T-cell (primary cell): ENCODE measurements around the gene KDM5A. TPM values are rescaled to one million over a fixed set of nuclear protein-coding genes. Genes with fewer than 3 reads are reported as not detected.
"Not testable (repeated sequence)": the region's sequence is repeated elsewhere in the genome, so short reads cannot be mapped to it uniquely, and the experiment has no call there.

Experiments used
- ATAC-seq, 4 experiments: fragments of 200-7000 bp in 3 of 4; fragments of 150-1000 bp in 1 of 4; cut with Tn5 transposase; replicated peaks in 1 of 4; 1 replicate in 3 of 4; 2 replicates in 1 of 4; pipeline ENCODE4 v1.10.0; 2021; ENCODE audit warnings: moderate library complexity in 3 of 4, mild to moderate bottlenecking in 2 of 4, moderate number of reproducible peaks in 1 of 4
- CTCF ChIA-PET, 2 donors: fragments of 300-600 bp; sonication (Branson Sonifier 250); formaldehyde crosslinking; loops; one replicate each; lab custom pipeline; 2022; ENCODE audit warnings: antibody characterized with exemption in 2 of 2; lab: Charles Lee
- POLR2A ChIA-PET, 2 donors: fragments of 300-600 bp; sonication (Branson Sonifier 250); formaldehyde crosslinking; loops; one replicate each; lab custom pipeline; 2022; ENCODE audit warnings: antibody characterized with exemption in 2 of 2; lab: Charles Lee
- DNase-seq, 35 experiments: peaks; one replicate each; pipeline versions ENCODE4 v3.0.0 to v3.0.0-alpha.2; 2013 to 2023
- H3K27ac ChIP-seq: one replicate; pipeline ENCODE4 v1.5.1; 2013; ENCODE audit warnings: low read length
- H3K27me3 ChIP-seq, 2 experiments: replicated peaks in 1 of 2; 1 replicate in 1 of 2; 2 replicates in 1 of 2; pipeline versions ENCODE4 v1.6.1 to v1.7.0; 2013; ENCODE audit warnings: low read length in 1 of 2, mixed read lengths in 1 of 2; ENCODE audit not compliant: control insufficient read depth in 2 of 2, insufficient read depth in 2 of 2; ENCODE audit errors: extremely low read depth in 1 of 2
- H3K36me3 ChIP-seq, 2 donors: 1 replicate in 1 of 2; 2 replicates in 1 of 2; pipeline versions ENCODE4 v1.6.1 to v1.7.0; 2013; ENCODE audit warnings: low read length in 1 of 2; ENCODE audit not compliant: control insufficient read depth in 2 of 2, insufficient read depth in 1 of 2; ENCODE audit errors: extremely low read depth in 1 of 2
- H3K4me1 ChIP-seq, 2 experiments: 1 replicate in 1 of 2; 2 replicates in 1 of 2; pipeline versions ENCODE4 v1.6.1 to v1.7.0; 2013; ENCODE audit warnings: low read length in 2 of 2, mixed read lengths in 1 of 2; ENCODE audit not compliant: insufficient read depth in 2 of 2, control insufficient read depth in 1 of 2; ENCODE audit errors: extremely low read depth in 1 of 2
- H3K4me3 ChIP-seq, 2 donors: 1 replicate in 1 of 2; 2 replicates in 1 of 2; pipeline versions ENCODE4 v1.5.1 to v1.7.0; 2013; ENCODE audit warnings: mild to moderate bottlenecking in 2 of 2, low read length in 1 of 2, moderate library complexity in 1 of 2; ENCODE audit not compliant: control insufficient read depth in 1 of 2; ENCODE audit errors: extremely low read depth in 1 of 2
- H3K9me3 ChIP-seq: 2 replicates; pipeline ENCODE4 v1.7.0; 2013
- H3K27ac Mint-ChIP-seq, 2 donors: one replicate each; pipeline ENCODE4 v1.8.0; 2020 to 2021; ENCODE audit warnings: mild to moderate bottlenecking in 2 of 2, mixed read lengths in 2 of 2
- H3K27me3 Mint-ChIP-seq, 2 donors: one replicate each; pipeline ENCODE4 v1.8.0; 2021 to 2022; ENCODE audit warnings: mixed read lengths in 2 of 2
- H3K36me3 Mint-ChIP-seq: one replicate; pipeline ENCODE4 v1.8.0; 2021; ENCODE audit warnings: mixed read lengths
- H3K4me1 Mint-ChIP-seq, 3 donors: one replicate each; pipeline ENCODE4 v1.8.0; 2020 to 2022; ENCODE audit warnings: mixed read lengths in 3 of 3, mild to moderate bottlenecking in 1 of 3
- H3K4me3 Mint-ChIP-seq, 3 donors: one replicate each; pipeline ENCODE4 v1.8.0; 2020 to 2022; ENCODE audit warnings: mild to moderate bottlenecking in 3 of 3, mixed read lengths in 3 of 3, moderate library complexity in 3 of 3
- H3K9me3 Mint-ChIP-seq, 3 donors: one replicate each; pipeline ENCODE4 v1.8.0; 2020 to 2022; ENCODE audit warnings: mixed read lengths in 3 of 3
- WGBS: methylation state at CpG from one replicate; pipeline ENCODE4 v1.1.5; 2013; ENCODE audit warnings: missing lambda C conversion rate; ENCODE audit not compliant: insufficient coverage; 5-methylcytosine and 5-hydroxymethylcytosine counted together
- total RNA-seq, 35 experiments: library from RNA in 6 of 35; stranded (reverse) in 6 of 35; fragments of 120-200 nt in 1 of 35; gene quantifications; one replicate each; pipeline versions ENCODE4 v1.2.1 to v1.2.4 and lab custom pipeline; 2013 to 2026

KDM5A gene
- total RNA-seq, 5 donors from 2014 or later (not counting 1 experiment from before 2014, with no cell fraction given): 126 to 157 (median 142) TPM

DNA sequence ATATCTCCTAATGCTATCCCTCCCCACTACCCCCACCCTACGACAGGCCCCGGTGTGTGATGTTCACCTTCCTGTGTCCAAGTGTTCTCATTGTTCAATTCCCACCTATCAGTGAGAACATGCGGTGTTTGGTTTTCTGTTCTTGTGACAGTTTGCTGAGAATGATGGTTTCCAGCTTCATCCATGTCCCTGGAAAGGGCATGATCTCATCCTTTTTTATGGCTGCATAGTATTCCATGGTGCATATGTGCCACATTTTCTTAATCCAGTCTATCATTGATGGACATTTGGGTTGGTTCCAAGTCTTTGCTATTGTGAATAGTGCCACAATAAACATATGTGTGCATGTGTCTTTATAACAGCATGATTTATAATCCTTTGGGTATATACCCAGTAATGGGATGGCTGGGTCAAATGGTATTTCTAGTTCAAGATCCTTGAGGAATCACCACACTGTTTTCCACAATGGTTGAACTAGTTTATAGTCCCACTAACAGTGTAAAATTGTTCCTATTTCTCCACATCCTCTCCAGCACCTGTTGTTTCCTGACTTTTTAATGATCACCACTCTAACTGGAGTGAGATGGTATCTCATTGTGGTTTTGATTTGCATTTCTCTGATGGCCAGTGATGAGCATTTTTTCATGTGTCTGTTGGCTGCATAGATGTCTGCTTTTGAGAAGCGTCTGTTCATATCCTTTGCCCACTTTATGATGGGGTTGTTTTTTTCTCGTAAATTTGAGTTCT is 18.2 kb downstream of the KDM5A start:
- H3K36me3 Mint-ChIP-seq: peaks cover 89% of the 10 kb centered on the region
- H3K27me3 Mint-ChIP-seq, H3K9me3 Mint-ChIP-seq, H3K4me1 ChIP-seq, POLR2A ChIA-PET, H3K9me3 ChIP-seq, DNase-seq, H3K27ac Mint-ChIP-seq, H3K27ac ChIP-seq, H3K27me3 ChIP-seq, H3K4me3 Mint-ChIP-seq, H3K4me3 ChIP-seq, H3K4me1 Mint-ChIP-seq, ATAC-seq: not testable (repeated sequence)
- peaks cover 21 to 40% of the 10 kb centered on the region in 2 donors for H3K36me3 ChIP-seq
- CTCF ChIA-PET: interaction anchor here in 1 of 2 donors (0.6 kb wide), 1 partner anchor 22 kb away, joined by 4 read pairs; no protein-coding TSS in a partner anchor
- no CpG with 5 or more reads among the region's 5 CpGs for WGBS

DNA sequence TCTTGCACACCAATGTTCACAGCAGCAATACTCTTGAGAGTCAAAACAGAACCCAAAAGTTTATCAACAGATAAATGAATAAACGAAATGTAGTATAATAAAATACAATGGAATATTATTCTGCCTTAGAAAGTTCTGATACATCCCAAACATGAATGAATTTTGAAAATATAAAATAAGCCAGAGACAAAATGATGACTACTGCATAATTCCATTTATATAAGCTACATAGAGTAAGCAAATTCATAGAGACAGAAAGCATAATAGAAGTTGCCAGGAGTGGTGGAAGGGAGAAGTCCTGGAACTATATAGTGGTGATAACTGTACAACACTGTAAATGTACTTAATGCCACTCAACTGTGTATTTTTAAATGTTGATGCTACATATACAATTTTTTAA is 21.1 kb downstream of the KDM5A start:
- no peaks in the 10 kb centered on the region for H3K27me3 Mint-ChIP-seq
- peaks cover 0 to 4% (median 4%) of the 10 kb centered on the region in 3 donors for H3K9me3 Mint-ChIP-seq
- ATAC-seq (no peak), DNase-seq (no peak)
- peaks cover 89% of the 10 kb centered on the region for H3K36me3 Mint-ChIP-seq
- H3K9me3 ChIP-seq: no peaks in the 10 kb centered on the region
- H3K27ac ChIP-seq: no peak overlapping the region
- peak overlapping the region in 1 of 2 donors; percentile 8 for H3K27ac Mint-ChIP-seq
- no peak overlapping the region for H3K4me3 Mint-ChIP-seq
- no peaks in the 10 kb centered on the region for H3K4me1 ChIP-seq
- peaks cover 21 to 58% of the 10 kb centered on the region in 2 donors for H3K36me3 ChIP-seq
- ChIA-PET CTCF (no interaction called here), POLR2A (no interaction called here)
- no peaks in the 10 kb centered on the region for H3K27me3 ChIP-seq
- WGBS: no CpG with 5 or more reads among the region's 1 CpG
- H3K4me1 Mint-ChIP-seq: peaks cover 0 to 5% (median 3%) of the 10 kb centered on the region in 3 donors
- no peak overlapping the region for H3K4me3 ChIP-seq

DNA sequence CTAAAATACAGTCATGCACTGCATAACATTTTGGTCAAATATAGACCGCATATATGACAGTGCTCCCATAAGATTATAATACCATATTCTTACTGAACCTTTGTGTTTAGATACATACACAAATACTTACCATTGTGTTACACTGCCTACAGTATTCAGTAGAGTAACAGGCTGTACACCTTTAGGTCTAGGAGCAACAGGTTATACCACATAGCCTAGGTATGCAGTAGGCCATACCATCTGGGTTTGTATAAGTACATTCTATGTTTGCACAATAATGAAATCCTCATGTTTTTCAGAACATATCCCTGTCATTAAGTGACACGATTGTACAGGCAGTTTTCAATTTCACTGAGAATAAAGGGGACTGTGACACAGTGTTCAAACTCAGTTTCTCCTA is 22.3 kb downstream of the KDM5A start:
- peaks cover 0 to 12% (median 8%) of the 10 kb centered on the region in 3 donors for H3K4me1 Mint-ChIP-seq
- Histone ChIP-seq H3K27me3 (no peaks in the 10 kb centered on the region), H3K4me1 (no peaks in the 10 kb centered on the region), H3K27ac (no peak overlapping the region), H3K9me3 (no peaks in the 10 kb centered on the region), H3K36me3 (peaks cover 21 to 70% of the 10 kb centered on the region in 2 donors), H3K4me3 (no peak overlapping the region)
- no peaks in the 10 kb centered on the region for H3K27me3 Mint-ChIP-seq
- no peak for DNase-seq
- 100% methylated on average over 1 of the region's 2 CpGs for WGBS
- ChIA-PET POLR2A (no interaction called here), CTCF (no interaction called here)
- no peak overlapping the region for H3K27ac Mint-ChIP-seq
- H3K4me3 Mint-ChIP-seq: no peak overlapping the region
- ATAC-seq: no peak
- peaks cover 0 to 4% (median 4%) of the 10 kb centered on the region in 3 donors for H3K9me3 Mint-ChIP-seq
- H3K36me3 Mint-ChIP-seq: peaks cover 90% of the 10 kb centered on the region

DNA sequence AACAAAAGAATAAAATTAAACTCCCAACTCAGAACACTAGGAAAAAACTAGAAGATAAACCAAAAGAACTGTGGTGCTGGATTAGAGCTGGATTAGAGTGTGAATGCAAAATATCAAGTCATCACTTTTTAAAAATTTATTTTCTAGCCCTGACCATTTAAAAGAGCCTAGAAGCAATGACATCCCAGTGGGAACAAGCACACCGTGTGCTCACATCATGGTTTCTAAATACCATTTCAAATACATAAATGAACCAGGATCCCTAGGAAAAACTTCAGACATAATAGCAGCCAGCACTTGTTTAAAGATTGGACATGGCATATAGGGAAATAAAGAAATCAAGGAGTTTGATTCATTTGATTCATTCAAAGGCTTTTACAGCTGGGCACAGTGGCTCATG is 30.0 kb downstream of the KDM5A start:
- Histone ChIP-seq H3K4me1 (no peaks in the 10 kb centered on the region), H3K4me3 (no peak overlapping the region), H3K27me3 (no peaks in the 10 kb centered on the region), H3K9me3 (no peaks in the 10 kb centered on the region), H3K36me3 (peaks cover 6 to 74% of the 10 kb centered on the region in 2 donors), H3K27ac (no peak overlapping the region)
- Mint-ChIP-seq H3K9me3 (no peaks in the 10 kb centered on the region), H3K4me3 (no peak overlapping the region), H3K4me1 (peaks cover 26 to 43% (median 31%) of the 10 kb centered on the region in 3 donors), H3K27me3 (no peaks in the 10 kb centered on the region), H3K27ac (peak overlapping the region in 1 of 2 donors; percentile 48), H3K36me3 (peaks cover 79% of the 10 kb centered on the region)
- ATAC-seq (no peak), DNase-seq (no peak)
- no CpG with 5 or more reads among the region's 1 CpG for WGBS
- ChIA-PET POLR2A (no interaction called here), CTCF (interaction anchor here in 1 of 2 donors (0.6 kb wide), 1 partner anchor 68 kb away, joined by 9 read pairs; no protein-coding TSS in a partner anchor)

DNA sequence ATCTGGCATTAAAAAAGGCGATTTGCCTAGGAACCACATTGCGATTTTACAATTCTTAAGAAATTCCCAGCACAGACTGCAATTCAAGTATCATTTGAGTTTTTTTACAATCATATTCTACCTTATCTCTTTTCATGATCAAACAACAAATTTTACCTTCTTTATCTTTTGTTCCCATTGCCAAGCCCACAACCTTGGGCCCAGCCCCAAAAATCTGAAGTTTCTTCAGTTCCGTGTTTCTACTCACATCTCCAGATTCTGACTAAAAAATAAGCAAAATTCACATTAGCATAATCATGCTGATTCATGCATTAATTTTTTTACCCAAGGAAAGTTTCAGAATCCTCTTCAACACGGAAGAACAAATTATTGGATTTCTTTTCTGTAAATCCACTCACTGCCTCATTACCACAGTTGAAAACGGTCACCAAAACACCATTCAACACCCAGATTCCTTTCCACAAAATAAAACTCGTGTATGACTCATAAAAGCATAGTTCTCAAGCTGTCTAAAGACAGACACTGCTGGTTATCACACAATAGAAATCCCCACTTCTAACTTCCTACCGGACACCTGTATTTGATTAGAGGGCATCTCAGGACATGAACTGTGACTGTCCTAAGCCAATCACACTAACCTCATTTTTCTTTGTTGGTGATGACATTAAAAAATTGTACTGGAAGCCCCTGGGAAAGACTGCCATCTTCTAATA is 32.7 kb downstream of the KDM5A start:
- no peak overlapping the region for H3K27ac ChIP-seq
- Mint-ChIP-seq H3K27ac (peak overlapping the region in 1 of 2 donors; percentile 34), H3K4me3 (no peak overlapping the region), H3K27me3 (no peaks in the 10 kb centered on the region), H3K9me3 (no peaks in the 10 kb centered on the region), H3K4me1 (peaks cover 25 to 30% (median 26%) of the 10 kb centered on the region in 3 donors), H3K36me3 (peaks cover 73% of the 10 kb centered on the region)
- H3K4me1 ChIP-seq: no peaks in the 10 kb centered on the region
- H3K27me3 ChIP-seq: no peaks in the 10 kb centered on the region
- POLR2A ChIA-PET: interaction anchor here in 1 of 2 donors (0.6 kb wide), 1 partner anchor 52 kb away, joined by 4 read pairs; no protein-coding TSS in a partner anchor
- H3K9me3 ChIP-seq: no peaks in the 10 kb centered on the region
- no peak for ATAC-seq
- WGBS: 89% methylated on average over 5 of the region's 7 CpGs
- no peak for DNase-seq
- H3K4me3 ChIP-seq: no peak overlapping the region
- CTCF ChIA-PET: no interaction called here
- peaks cover 6 to 71% of the 10 kb centered on the region in 2 donors for H3K36me3 ChIP-seq

DNA sequence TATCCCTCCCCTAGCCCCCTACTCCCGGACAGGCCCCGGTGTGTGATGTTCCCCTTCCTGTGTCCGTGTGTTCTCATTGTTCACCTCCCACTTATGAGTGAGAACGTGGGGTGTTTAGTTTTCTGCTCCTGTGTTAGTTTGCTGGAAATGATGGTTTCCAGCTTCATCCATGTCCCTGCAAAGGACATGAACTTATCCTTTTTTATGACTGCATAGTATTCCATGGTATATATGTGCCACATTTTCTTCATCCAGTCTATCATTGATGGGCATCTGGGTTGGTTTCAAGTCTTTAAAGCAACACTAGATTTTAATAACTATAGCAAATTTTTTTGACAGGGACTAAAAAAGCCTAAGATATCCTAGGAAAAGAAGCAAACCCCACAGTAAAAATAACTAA is 37.9 kb downstream of the KDM5A start:
- peaks cover 5 to 60% of the 10 kb centered on the region in 2 donors for H3K36me3 ChIP-seq
- DNase-seq, ATAC-seq, H3K4me1 ChIP-seq, H3K27me3 ChIP-seq, H3K4me3 ChIP-seq, H3K4me3 Mint-ChIP-seq, H3K27ac Mint-ChIP-seq, H3K27ac ChIP-seq, H3K27me3 Mint-ChIP-seq, POLR2A ChIA-PET, CTCF ChIA-PET, H3K9me3 Mint-ChIP-seq, H3K9me3 ChIP-seq: not testable (repeated sequence)
- no CpG with 5 or more reads among the region's 4 CpGs for WGBS
- peaks cover 65% of the 10 kb centered on the region for H3K36me3 Mint-ChIP-seq
- peaks cover 16 to 27% (median 24%) of the 10 kb centered on the region in 3 donors for H3K4me1 Mint-ChIP-seq
